CD8-positive, alpha-beta memory T cell (primary cell): ENCODE results near the gene KRTAP5-5. TPM values are rescaled to one million over a fixed set of nuclear protein-coding genes. Genes with fewer than 3 reads are reported as not detected.
A peak's percentile ranks its signal among the peaks of the same experiment; 100 is the strongest.
"Not testable (repeated sequence)": the region's sequence is repeated elsewhere in the genome, so short reads cannot be mapped to it uniquely, and the experiment has no call there.

Experiments
- CTCF ChIA-PET: fragments of 350-600 bp; sonication (Branson Sonifier 250); formaldehyde crosslinking; loops from one replicate; lab custom pipeline; 2021; ENCODE audit warnings: antibody characterized with exemption; lab: Charles Lee
- POLR2A ChIA-PET: fragments of 350-600 bp; sonication (Branson Sonifier 250); formaldehyde crosslinking; loops from one replicate; lab custom pipeline; 2021; ENCODE audit warnings: antibody characterized with exemption; lab: Charles Lee
- DNase-seq, 5 donors: peaks; one replicate each; pipeline versions ENCODE4 v3.0.0 to v3.0.0-alpha.2; 2020 to 2022; ENCODE audit warnings: mixed read lengths in 1 of 5
- H3K27ac ChIP-seq: one replicate; pipeline ENCODE4 v1.7.0; 2013; ENCODE audit warnings: low read depth, mild to moderate bottlenecking, low read length, moderate library complexity
- H3K27me3 ChIP-seq: 2 replicates; pipeline ENCODE4 v1.7.0; 2013; ENCODE audit warnings: low read length, mild to moderate bottlenecking; ENCODE audit not compliant: insufficient read depth, poor library complexity, severe bottlenecking
- H3K36me3 ChIP-seq: 2 replicates; pipeline ENCODE4 v1.7.0; 2013; ENCODE audit warnings: mild to moderate bottlenecking, low read length, moderate library complexity; ENCODE audit not compliant: insufficient read depth
- H3K4me1 ChIP-seq: 2 replicates; pipeline ENCODE4 v1.7.0; 2013; ENCODE audit warnings: mild to moderate bottlenecking, low read length, moderate library complexity; ENCODE audit not compliant: insufficient read depth
- H3K4me3 ChIP-seq: 2 replicates; pipeline ENCODE4 v1.7.0; 2013; ENCODE audit warnings: mild to moderate bottlenecking, low read length
- H3K9me3 ChIP-seq: 2 replicates; pipeline ENCODE4 v1.7.0; 2013; ENCODE audit warnings: mild to moderate bottlenecking, low read length
- H3K27ac Mint-ChIP-seq, 8 donors: one replicate each; pipeline ENCODE4 v1.8.0; 2020 to 2021; ENCODE audit warnings: mixed read lengths in 8 of 8, mild to moderate bottlenecking in 6 of 8, inconsistent platforms in 3 of 8, moderate library complexity in 3 of 8
- H3K27me3 Mint-ChIP-seq, 2 donors: one replicate each; pipeline ENCODE4 v1.8.0; 2020 to 2021; ENCODE audit warnings: mixed read lengths in 2 of 2, mild to moderate bottlenecking in 1 of 2, moderate library complexity in 1 of 2
- H3K36me3 Mint-ChIP-seq, 3 donors: one replicate each; pipeline ENCODE4 v1.8.0; 2020 to 2021; ENCODE audit warnings: mixed read lengths in 3 of 3, inconsistent platforms in 1 of 3, mild to moderate bottlenecking in 1 of 3
- H3K4me1 Mint-ChIP-seq, 3 donors: one replicate each; pipeline ENCODE4 v1.8.0; 2020 to 2021; ENCODE audit warnings: mixed read lengths in 3 of 3, inconsistent platforms in 1 of 3, mild to moderate bottlenecking in 1 of 3
- H3K4me3 Mint-ChIP-seq, 7 donors: one replicate each; pipeline ENCODE4 v1.8.0; 2020 to 2021; ENCODE audit warnings: mixed read lengths in 7 of 7, mild to moderate bottlenecking in 6 of 7, moderate library complexity in 4 of 7, inconsistent platforms in 2 of 7
- H3K9me3 Mint-ChIP-seq, 5 donors: one replicate each; pipeline ENCODE4 v1.8.0; 2020 to 2022; ENCODE audit warnings: mixed read lengths in 5 of 5, mild to moderate bottlenecking in 3 of 5, moderate library complexity in 2 of 5, inconsistent platforms in 1 of 5
- polyA plus RNA-seq: library from polyadenylated mRNA; unstranded; fragments of 300-500 nt; fragmentation: Illumina TruSeq; gene quantifications from one replicate; pipeline ENCODE4 v1.2.3, GENCODE V29; 2021
- total RNA-seq, 2 experiments: library from RNA; stranded (reverse); gene quantifications; one replicate each; pipeline ENCODE4 v1.2.3, GENCODE V29; 2021

Gene KRTAP5-5
- total and polyA plus RNA-seq, 3 experiments from 2014 or later: not detected

DNA sequence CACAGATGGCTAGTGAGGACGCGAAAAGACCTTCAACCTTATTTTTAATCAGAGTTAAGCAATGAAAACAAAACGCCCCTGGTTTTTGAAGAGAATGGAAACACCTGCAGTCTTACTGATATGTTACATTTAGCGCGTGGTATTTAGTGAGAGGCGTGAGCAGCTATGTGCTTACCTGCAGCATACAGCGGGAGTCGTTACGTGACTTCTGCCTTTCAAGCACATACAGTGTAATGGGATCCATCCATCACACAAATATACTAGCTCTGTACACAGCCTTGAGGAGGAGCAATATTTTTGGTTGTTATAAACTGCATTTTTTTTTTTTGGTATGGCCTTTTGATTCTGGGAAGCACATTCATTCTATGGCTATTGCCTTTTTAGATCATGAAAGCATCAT is 36.9 kb upstream of the KRTAP5-5 start:
- peaks cover 0 to 5% (median 0%) of the 10 kb centered on the region in 3 donors for H3K36me3 Mint-ChIP-seq
- no peak for DNase-seq
- Histone ChIP-seq H3K36me3 (no peaks in the 10 kb centered on the region), H3K4me1 (peaks cover 28% of the 10 kb centered on the region), H3K27me3 (no peaks in the 10 kb centered on the region), H3K27ac (no peak overlapping the region), H3K4me3 (no peak overlapping the region), H3K9me3 (no peaks in the 10 kb centered on the region)
- ChIA-PET POLR2A (no interaction called here), CTCF (interaction anchor here (1.7 kb wide), 1 partner anchor 19 kb away, joined by 7 read pairs; no protein-coding TSS in a partner anchor)
- H3K9me3 Mint-ChIP-seq: no peaks in the 10 kb centered on the region
- H3K4me1 Mint-ChIP-seq: peaks cover 22 to 31% (median 25%) of the 10 kb centered on the region in 3 donors
- no peak overlapping the region for H3K4me3 Mint-ChIP-seq
- H3K27me3 Mint-ChIP-seq: peaks cover 15 to 35% of the 10 kb centered on the region in 2 donors
- H3K27ac Mint-ChIP-seq: no peak overlapping the region

DNA sequence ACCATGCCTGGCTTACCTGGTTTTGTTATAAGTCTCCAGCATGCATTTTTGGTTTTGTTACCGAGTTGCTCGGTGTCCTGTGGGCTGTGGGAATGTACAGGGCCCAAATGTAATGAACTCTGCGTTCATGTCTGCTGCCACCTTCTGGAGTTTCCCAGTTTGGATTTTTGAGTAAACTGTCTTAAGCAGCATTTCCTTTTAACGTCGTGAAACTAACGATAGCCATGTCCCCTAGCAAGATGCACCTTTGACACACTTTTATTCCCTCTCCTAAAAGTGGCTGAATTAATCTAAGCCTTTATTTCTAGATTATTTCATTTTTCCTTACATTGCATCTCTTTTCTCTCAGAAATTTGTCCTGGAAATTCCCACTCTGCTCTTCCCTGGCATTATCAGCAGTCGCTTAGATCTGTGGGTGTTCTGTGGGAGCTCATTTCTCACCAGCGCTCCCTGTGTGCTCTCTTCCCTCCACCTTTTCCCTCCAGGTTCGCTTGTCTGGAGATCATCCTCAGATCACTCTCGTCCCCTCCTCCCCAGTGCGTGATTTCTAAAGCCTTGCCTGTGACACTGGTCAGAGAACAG is 33.5 kb upstream of the KRTAP5-5 start:
- POLR2A ChIA-PET: interaction anchor here (0.6 to 1.7 kb wide), 3 partner anchors 10 to 151 kb away, joined by 3 to 5 read pairs (median 3); no protein-coding TSS in a partner anchor
- H3K36me3 Mint-ChIP-seq: not testable (repeated sequence)

GRCh38 chr11:1596576-1597121 is 32.9 kb upstream of the KRTAP5-5 start:
- H3K27ac ChIP-seq, H3K4me3 Mint-ChIP-seq, H3K9me3 ChIP-seq, H3K36me3 Mint-ChIP-seq, H3K27ac Mint-ChIP-seq, H3K4me1 Mint-ChIP-seq, H3K9me3 Mint-ChIP-seq, H3K27me3 ChIP-seq, POLR2A ChIA-PET, H3K4me3 ChIP-seq, H3K36me3 ChIP-seq, DNase-seq, H3K4me1 ChIP-seq: not testable (repeated sequence)
- peaks cover 16 to 66% of the 10 kb centered on the region in 2 donors for H3K27me3 Mint-ChIP-seq
- CTCF ChIA-PET: interaction anchor here (0.7 to 2.4 kb wide), 4 partner anchors 18 to 201 kb away, joined by 3 to 15 read pairs (median 4); no protein-coding TSS in a partner anchor

More for the DNA sequence above, 33.5 kb upstream of the KRTAP5-5 start:
- not testable (repeated sequence) for H3K36me3 ChIP-seq, H3K27me3 ChIP-seq, DNase-seq, H3K27ac ChIP-seq, H3K4me1 Mint-ChIP-seq, H3K27ac Mint-ChIP-seq, H3K4me3 ChIP-seq, H3K9me3 Mint-ChIP-seq, H3K4me1 ChIP-seq, H3K4me3 Mint-ChIP-seq, H3K9me3 ChIP-seq
- peaks cover 16 to 64% of the 10 kb centered on the region in 2 donors for H3K27me3 Mint-ChIP-seq
- CTCF ChIA-PET: interaction anchor here (0.8 to 2.4 kb wide), 5 partner anchors 17 to 49 kb away, joined by 3 to 15 read pairs (median 5); no protein-coding TSS in a partner anchor

DNA sequence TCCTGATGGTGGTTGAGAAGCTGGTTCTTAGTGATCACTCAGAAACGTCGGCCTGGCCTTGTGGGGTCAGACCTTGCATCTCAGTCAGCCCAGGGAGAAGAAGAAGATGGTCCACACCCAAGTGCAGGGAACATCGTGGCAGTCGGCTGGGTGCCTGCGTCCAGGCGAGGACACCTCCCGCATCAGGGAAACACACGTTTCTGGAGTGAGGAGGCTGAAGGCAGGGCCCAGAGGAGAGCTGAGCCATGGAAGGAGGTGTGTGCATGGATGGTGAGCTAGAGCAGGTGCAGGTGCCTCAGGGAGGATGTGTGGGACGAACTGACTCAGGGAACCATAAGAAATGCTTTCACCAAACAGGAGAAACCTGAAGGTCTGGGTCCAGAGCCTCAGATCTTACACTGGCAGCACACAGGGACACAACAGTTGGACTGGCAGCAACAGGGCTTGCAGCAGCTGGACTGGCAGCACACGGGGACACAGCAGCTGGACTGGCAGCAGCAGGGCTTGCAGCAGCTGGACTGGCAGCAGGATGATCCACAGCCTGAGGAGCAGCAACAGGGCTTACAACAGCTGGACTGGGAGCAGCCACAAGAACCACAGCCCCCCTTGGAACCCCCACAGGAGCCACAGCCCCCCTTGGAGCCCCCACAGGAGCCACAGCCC is 32.1 kb upstream of the KRTAP5-5 start:
- H3K4me1 ChIP-seq: peaks cover 4% of the 10 kb centered on the region
- Mint-ChIP-seq H3K36me3 (peaks cover 0 to 4% (median 0%) of the 10 kb centered on the region in 3 donors), H3K27me3 (peaks cover 19 to 71% of the 10 kb centered on the region in 2 donors), H3K9me3 (peaks cover 0 to 2% (median 0%) of the 10 kb centered on the region in 5 donors), H3K27ac (peak overlapping the region in 1 of 8 donors; percentile 82), H3K4me3 (no peak overlapping the region), H3K4me1 (peaks cover 8 to 10% (median 9%) of the 10 kb centered on the region in 3 donors)
- ChIA-PET CTCF (interaction anchor here (1.2 kb wide), 1 partner anchor 51 kb away, joined by 4 read pairs; no protein-coding TSS in a partner anchor), POLR2A (no interaction called here)
- H3K9me3 ChIP-seq: no peaks in the 10 kb centered on the region
- H3K27me3 ChIP-seq: no peaks in the 10 kb centered on the region
- H3K36me3 ChIP-seq: no peaks in the 10 kb centered on the region
- no peak for DNase-seq
- no peak overlapping the region for H3K4me3 ChIP-seq
- no peak overlapping the region for H3K27ac ChIP-seq

- H3K27me3 Mint-ChIP-seq: peaks cover 20 to 70% of the 10 kb centered on the region in 2 donors
- H3K4me3 Mint-ChIP-seq: no peak within 1 kb of the TSS
- Histone ChIP-seq H3K27me3 (no peaks in the 10 kb centered on the region), H3K36me3 (no peaks in the 10 kb centered on the region), H3K9me3 (no peaks in the 10 kb centered on the region), H3K4me1 (peaks cover 4% of the 10 kb centered on the region), H3K4me3 (no peak within 1 kb of the TSS), H3K27ac (no peak within 1 kb of the TSS)
- no peak for DNase-seq
- ChIA-PET CTCF (no interaction called here), POLR2A (no interaction called here)
- H3K27ac Mint-ChIP-seq: peak within 1 kb of the TSS in 3 of 8 donors; percentile 73 to 82 (median 74)
- H3K4me1 Mint-ChIP-seq: peaks cover 8 to 10% (median 9%) of the 10 kb centered on the region in 3 donors
- peaks cover 0 to 2% (median 0%) of the 10 kb centered on the region in 5 donors for H3K9me3 Mint-ChIP-seq
- H3K36me3 Mint-ChIP-seq: peaks cover 0 to 4% (median 0%) of the 10 kb centered on the region in 3 donors
These were observed 31.6 kb upstream of the KRTAP5-5 start, which contains the start of gene KRTAP5-2 for GRCh38 chr11:1597994-1598380. KRTAP5-2 (minus strand) TSS chr11:1598294; CDS start chr11:1598250, 44 bp downstream.

DNA sequence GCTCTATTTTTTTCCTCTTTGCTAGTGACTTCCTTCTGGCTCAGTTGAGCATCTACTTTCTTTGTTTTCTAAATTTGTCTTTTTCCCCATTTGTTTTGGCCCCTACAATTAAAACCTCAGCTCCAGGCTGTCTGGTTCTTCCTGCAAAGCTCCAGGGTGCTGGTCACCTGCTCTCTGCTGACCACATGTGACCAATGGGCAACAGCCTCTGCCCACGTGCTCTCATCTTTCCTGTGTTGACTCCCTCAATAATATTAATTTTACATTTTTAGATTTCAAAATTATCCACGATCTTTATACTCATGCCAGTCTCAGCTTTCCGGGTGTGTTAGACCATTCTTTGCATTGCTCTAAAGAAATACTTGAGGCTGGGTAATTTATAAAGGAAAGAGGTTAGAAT is 31.2 kb upstream of the KRTAP5-5 start:
- POLR2A ChIA-PET, CTCF ChIA-PET, H3K4me1 Mint-ChIP-seq, H3K4me3 Mint-ChIP-seq, H3K9me3 ChIP-seq, H3K27ac ChIP-seq, H3K36me3 ChIP-seq, H3K36me3 Mint-ChIP-seq, H3K27me3 ChIP-seq, H3K4me3 ChIP-seq, H3K9me3 Mint-ChIP-seq, H3K4me1 ChIP-seq, DNase-seq: not testable (repeated sequence)
- H3K27ac Mint-ChIP-seq: peak overlapping the region in 1 of 8 donors; percentile 73
- peaks cover 23 to 72% of the 10 kb centered on the region in 2 donors for H3K27me3 Mint-ChIP-seq

GRCh38 chr11:1598816-1599215 is 30.8 kb upstream of the KRTAP5-5 start:
- Histone ChIP-seq H3K4me1 (peaks cover 4% of the 10 kb centered on the region), H3K27me3 (no peaks in the 10 kb centered on the region), H3K36me3 (no peaks in the 10 kb centered on the region), H3K27ac (no peak overlapping the region), H3K4me3 (no peak overlapping the region), H3K9me3 (no peaks in the 10 kb centered on the region)
- ChIA-PET POLR2A (no interaction called here), CTCF (no interaction called here)
- peak overlapping the region in 1 of 8 donors; percentile 74 for H3K27ac Mint-ChIP-seq
- peaks cover 0 to 2% (median 0%) of the 10 kb centered on the region in 5 donors for H3K9me3 Mint-ChIP-seq
- peaks cover 0 to 4% (median 0%) of the 10 kb centered on the region in 3 donors for H3K36me3 Mint-ChIP-seq
- H3K27me3 Mint-ChIP-seq: peaks cover 25 to 75% of the 10 kb centered on the region in 2 donors
- peaks cover 8 to 10% (median 9%) of the 10 kb centered on the region in 3 donors for H3K4me1 Mint-ChIP-seq
- peak in 1 of 5 donors; percentile 3 for DNase-seq
- no peak overlapping the region for H3K4me3 Mint-ChIP-seq
